Keratinocyte (primary cell): ENCODE measurements around the gene ZC3H12A. TPM values are rescaled to one million over a fixed set of nuclear protein-coding genes. Genes with fewer than 3 reads are reported as not detected.
"Not testable (repeated sequence)": the region's sequence is repeated elsewhere in the genome, so short reads cannot be mapped to it uniquely, and the experiment has no call there.

ENCODE experiments used
- DNase-seq: peaks from one replicate; pipeline ENCODE4 v3.0.0-alpha.2; 2011; ENCODE audit warnings: low read depth, missing footprints, low spot score
- FAIRE-seq: peaks from 2 replicates; lab custom pipeline; 2011; peaks lifted over from hg19 to GRCh38; lab: Jason Lieb, UNC
- H2AFZ ChIP-seq: 2 replicates; pipeline ENCODE4 v1.6.0; 2012; ENCODE audit warnings: low read length, control low read depth, inconsistent platforms; ENCODE audit not compliant: control insufficient read depth
- H3K27ac ChIP-seq: 2 replicates; pipeline ENCODE4 v1.5.1; 2011; ENCODE audit warnings: low read length; ENCODE audit not compliant: control insufficient read depth, insufficient read depth
- H3K27me3 ChIP-seq: 3 replicates; pipeline ENCODE4 v1.6.0; 2011; ENCODE audit warnings: low read length; ENCODE audit not compliant: control insufficient read depth, insufficient read depth; ENCODE audit errors: extremely low read depth
- H3K36me3 ChIP-seq, 2 experiments: 2 replicates in 1 of 2; 3 replicates in 1 of 2; pipeline ENCODE4 v1.5.1; 2011; ENCODE audit warnings: low read length in 2 of 2, mild to moderate bottlenecking in 1 of 2; ENCODE audit not compliant: control insufficient read depth in 2 of 2, insufficient read depth in 2 of 2; ENCODE audit errors: extremely low read depth in 1 of 2
- H3K4me1 ChIP-seq: 3 replicates; pipeline ENCODE4 v1.5.1; 2011; ENCODE audit warnings: low read length; ENCODE audit not compliant: control insufficient read depth, insufficient read depth; ENCODE audit errors: extremely low read depth
- H3K4me2 ChIP-seq: 3 replicates; pipeline ENCODE4 v1.6.0; 2011; ENCODE audit warnings: low read depth, low read length; ENCODE audit not compliant: control insufficient read depth, insufficient read depth; ENCODE audit errors: extremely low read depth
- H3K4me3 ChIP-seq, 3 experiments: fragments of 200-600 bp in 1 of 3; sonication (generic) in 1 of 3; 2 replicates in 2 of 3; 3 replicates in 1 of 3; pipeline ENCODE4 v1.5.1; 2011 to 2016; ENCODE audit warnings: low read length in 3 of 3, mild to moderate bottlenecking in 3 of 3, control low read depth in 2 of 3, inconsistent platforms in 1 of 3, low read depth in 1 of 3, mixed read lengths in 1 of 3, mixed run types in 1 of 3, moderate library complexity in 1 of 3; ENCODE audit not compliant: control insufficient read depth in 2 of 3, insufficient read depth in 2 of 3; ENCODE audit errors: extremely low read depth in 1 of 3
- H3K79me2 ChIP-seq: 2 replicates; pipeline ENCODE4 v1.6.0; 2012; ENCODE audit warnings: low read length; ENCODE audit not compliant: control insufficient read depth, insufficient read depth
- H3K9ac ChIP-seq: 3 replicates; pipeline ENCODE4 v1.6.0; 2011; ENCODE audit warnings: low read length; ENCODE audit not compliant: control insufficient read depth, insufficient read depth; ENCODE audit errors: extremely low read depth
- H3K9me1 ChIP-seq: 3 replicates; pipeline ENCODE4 v1.6.0; 2011; ENCODE audit warnings: low read length; ENCODE audit not compliant: control insufficient read depth, insufficient read depth; ENCODE audit errors: extremely low read depth
- H3K9me3 ChIP-seq: 2 replicates; pipeline ENCODE4 v1.5.1; 2012; ENCODE audit warnings: low read depth, low read length; ENCODE audit not compliant: control insufficient read depth
- H4K20me1 ChIP-seq: 3 replicates; pipeline ENCODE4 v1.6.0; 2011; ENCODE audit warnings: low read length; ENCODE audit not compliant: control insufficient read depth, insufficient read depth; ENCODE audit errors: extremely low read depth
- CTCF ChIP-seq, 3 experiments: IDR thresholded peaks in 1 of 3; conservative IDR thresholded peaks in 1 of 3; optimal IDR thresholded peaks in 1 of 3; 2 replicates in 2 of 3; 3 replicates in 1 of 3; pipeline versions ENCODE3 to v1.5.1; 2011; ENCODE audit warnings: low read length in 3 of 3, mild to moderate bottlenecking in 3 of 3, moderate library complexity in 2 of 3, control low read depth in 1 of 3, inconsistent platforms in 1 of 3; ENCODE audit not compliant: insufficient read depth in 2 of 3; ENCODE audit errors: extremely low read depth in 1 of 3
- EZH2 ChIP-seq: IDR thresholded peaks from one replicate; pipeline ENCODE4 v1.6.1; 2012; ENCODE audit warnings: inconsistent platforms, mild to moderate bottlenecking, low read length, moderate library complexity
- dilution Hi-C: fragments of 300-500 bp; cut with MboI; formaldehyde crosslinking; loops from one replicate; pipeline ENCODE4 v1.7.0; 2020; ENCODE audit warnings: low sequenced_read_pairs; ENCODE audit not compliant: extremely low pct_ligation_motif_present
- polyA plus RNA-seq, 5 experiments: library from polyadenylated mRNA; depleted of rRNA in 3 of 5; stranded (reverse) in 3 of 5; stranded (forward) in 1 of 5; unstranded in 1 of 5; fragments of >200 nt; gene quantifications; 1 replicate in 1 of 5; 2 replicates in 3 of 5; 3 replicates in 1 of 5; pipeline versions ENCODE4 v1.2.1 to v1.2.3, GENCODE V29; 2011 to 2012; ENCODE audit warnings: missing spikeins in 2 of 5, low read depth in 1 of 5, low replicate concordance in 1 of 5

ZC3H12A gene
- polyA plus RNA-seq, 1 donor (not counting 4 experiments of a cell fraction or from before 2014, with no cell fraction given): 24.4 TPM

GRCh38 chr1:37502104-37502503, 27.7 kb downstream of the ZC3H12A start:
- Histone ChIP-seq H3K36me3 (peaks cover 9 to 28% of the 10 kb centered on the region in 2 experiments), H3K27ac (no peak overlapping the region), H3K4me2 (no peak overlapping the region), H4K20me1 (no peaks in the 10 kb centered on the region), H3K4me3 (no peak overlapping the region), H3K4me1 (peaks cover 10% of the 10 kb centered on the region), H3K27me3 (no peaks in the 10 kb centered on the region), H3K9me1 (peaks cover 3% of the 10 kb centered on the region), H3K79me2 (peaks cover 6% of the 10 kb centered on the region), H3K9me3 (no peaks in the 10 kb centered on the region), H2AFZ (no peak overlapping the region), H3K9ac (no peak overlapping the region)
- dilution Hi-C loops: no loop called here
- DNase-seq (no peak), FAIRE-seq (no peak)
- TF ChIP-seq CTCF (optimal IDR thresholded peaks at IDR 0.05 in 1 of 3, IDR thresholded peaks at IDR 0.05 in 1 of 3, conservative IDR thresholded peaks at IDR 0.05 in 1 of 3; ENCODE audit: extremely low read depth in 1 of 3, insufficient read depth in 2 of 3, low read length in 3 of 3) (no peak), EZH2 (no peak)

DNA sequence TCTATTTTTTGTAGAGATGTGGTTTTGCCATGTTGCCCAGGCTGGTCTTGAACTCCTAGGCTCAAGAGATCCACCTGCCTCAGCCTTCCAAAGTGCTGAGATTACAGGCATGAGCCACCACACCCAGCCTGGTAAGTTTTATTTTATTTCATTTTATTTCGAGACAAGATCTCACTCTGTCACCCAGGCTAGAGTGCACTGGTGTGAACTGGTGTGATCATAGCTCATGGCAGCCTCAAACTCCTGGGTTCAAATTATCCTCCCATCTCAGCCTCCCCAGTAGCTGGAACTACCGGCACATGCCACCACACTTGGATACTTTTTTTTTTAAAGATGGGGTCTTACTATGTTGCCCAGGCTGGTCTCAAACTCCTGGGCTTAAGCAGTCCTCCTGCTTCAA, 28.4 kb downstream of the ZC3H12A start:
- H3K4me2 ChIP-seq, H3K9ac ChIP-seq, dilution Hi-C loops, H3K9me1 ChIP-seq, H3K79me2 ChIP-seq, DNase-seq, H3K27ac ChIP-seq, H3K27me3 ChIP-seq, H3K4me1 ChIP-seq, FAIRE-seq, H3K9me3 ChIP-seq, H4K20me1 ChIP-seq, H3K4me3 ChIP-seq, H2AFZ ChIP-seq: not testable (repeated sequence)
- peaks cover 9 to 27% of the 10 kb centered on the region in 2 experiments for H3K36me3 ChIP-seq

DNA sequence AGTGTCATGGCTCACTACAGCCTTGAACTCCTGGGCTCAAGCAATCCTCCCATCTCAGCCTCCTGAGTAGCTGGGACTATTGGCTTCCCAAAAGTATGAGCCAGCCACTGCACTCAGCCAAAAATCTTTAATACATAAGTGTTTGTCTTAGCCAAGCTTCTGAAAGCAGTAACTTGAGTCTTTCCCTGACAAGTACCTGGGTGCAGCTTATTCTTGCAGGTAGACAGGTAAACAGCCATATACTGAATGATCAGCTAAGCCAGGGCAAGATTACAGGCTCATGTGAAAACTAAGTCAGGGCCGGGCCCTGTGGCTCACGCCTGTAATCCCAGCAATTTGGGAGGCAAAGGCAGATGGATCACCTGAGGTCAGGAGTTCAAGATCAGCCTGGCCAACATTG, 32.4 kb downstream of the ZC3H12A start:
- TF ChIP-seq EZH2 (no peak), CTCF (optimal IDR thresholded peaks at IDR 0.05 in 1 of 3, IDR thresholded peaks at IDR 0.05 in 1 of 3, conservative IDR thresholded peaks at IDR 0.05 in 1 of 3; ENCODE audit: extremely low read depth in 1 of 3, insufficient read depth in 2 of 3, low read length in 3 of 3) (no peak)
- no peak for DNase-seq
- peaks cover 4 to 17% of the 10 kb centered on the region in 2 experiments for H3K36me3 ChIP-seq

More for the DNA sequence above, 32.4 kb downstream of the ZC3H12A start:
- peaks cover 4% of the 10 kb centered on the region for H3K79me2 ChIP-seq
- H3K4me1 ChIP-seq: no peaks in the 10 kb centered on the region
- H2AFZ ChIP-seq: no peak overlapping the region
- no peaks in the 10 kb centered on the region for H3K9me3 ChIP-seq
- H4K20me1 ChIP-seq: no peaks in the 10 kb centered on the region
- no peak overlapping the region for H3K4me3 ChIP-seq
- dilution Hi-C loops: no loop called here
- H3K9ac ChIP-seq: no peak overlapping the region
- peaks cover 2% of the 10 kb centered on the region for H3K9me1 ChIP-seq
- FAIRE-seq: no peak
- H3K27ac ChIP-seq: no peak overlapping the region
- H3K27me3 ChIP-seq: no peaks in the 10 kb centered on the region
- H3K4me2 ChIP-seq: no peak overlapping the region
